Astrocyte (in vitro differentiated cells and primary cell): ENCODE results near the gene DTNBP1. TPM values are rescaled to one million over a fixed set of nuclear protein-coding genes. Genes with fewer than 3 reads are reported as not detected.

Source experiments
- DNase-seq: peaks from one replicate; pipeline ENCODE4 v3.0.0-alpha.2; 2010; ENCODE audit warnings: low read depth
- FAIRE-seq: peaks from 2 replicates; lab custom pipeline; 2011; peaks lifted over from hg19 to GRCh38; lab: Jason Lieb, UNC
- H2AFZ ChIP-seq: 2 replicates; pipeline ENCODE4 v1.6.0; 2012; ENCODE audit warnings: low read depth, low read length, inconsistent platforms
- H3K27ac ChIP-seq: 2 replicates; pipeline ENCODE4 v1.5.1; 2011; ENCODE audit warnings: low read depth, low read length, inconsistent platforms
- H3K27me3 ChIP-seq: 2 replicates; pipeline ENCODE4 v1.6.0; 2011; ENCODE audit warnings: low read length, inconsistent platforms; ENCODE audit not compliant: insufficient read depth
- H3K36me3 ChIP-seq: 2 replicates; pipeline ENCODE4 v1.5.1; 2011; ENCODE audit warnings: low read length, inconsistent platforms; ENCODE audit not compliant: insufficient read depth
- H3K4me1 ChIP-seq: 2 replicates; pipeline ENCODE4 v1.5.1; 2011; ENCODE audit warnings: low read length, inconsistent platforms; ENCODE audit not compliant: insufficient read depth
- H3K4me2 ChIP-seq: 2 replicates; pipeline ENCODE4 v1.6.0; 2012; ENCODE audit warnings: low read length, inconsistent platforms
- H3K4me3 ChIP-seq: 2 replicates; pipeline ENCODE4 v1.5.1; 2011; ENCODE audit warnings: low read depth, mild to moderate bottlenecking, low read length, inconsistent platforms; ENCODE audit not compliant: insufficient read depth
- H3K79me2 ChIP-seq: 2 replicates; pipeline ENCODE4 v1.6.0; 2012; ENCODE audit warnings: mild to moderate bottlenecking, low read length, inconsistent platforms; ENCODE audit not compliant: insufficient read depth
- H3K9ac ChIP-seq: 2 replicates; pipeline ENCODE4 v1.6.0; 2012; ENCODE audit warnings: mild to moderate bottlenecking, low read length, inconsistent platforms
- H3K9me3 ChIP-seq: 2 replicates; pipeline ENCODE4 v1.5.1; 2012; ENCODE audit warnings: low read depth, mild to moderate bottlenecking, low read length, inconsistent platforms; ENCODE audit not compliant: insufficient read depth
- H4K20me1 ChIP-seq: 2 replicates; pipeline ENCODE4 v1.6.0; 2012; ENCODE audit warnings: low read length, inconsistent platforms; ENCODE audit not compliant: insufficient read depth
- H3K27ac Mint-ChIP-seq: one replicate; pipeline ENCODE4 v1.8.0; 2021; ENCODE audit warnings: mild to moderate bottlenecking, mixed read lengths; ENCODE audit not compliant: unreplicated experiment
- H3K27me3 Mint-ChIP-seq: one replicate; pipeline ENCODE4 v1.8.0; 2021; ENCODE audit warnings: low read depth, mixed read lengths; ENCODE audit not compliant: unreplicated experiment
- H3K36me3 Mint-ChIP-seq: one replicate; pipeline ENCODE4 v1.8.0; 2021; ENCODE audit warnings: low read depth, mixed read lengths; ENCODE audit not compliant: unreplicated experiment
- H3K4me1 Mint-ChIP-seq: one replicate; pipeline ENCODE4 v1.8.0; 2021; ENCODE audit warnings: low read depth, mixed read lengths; ENCODE audit not compliant: unreplicated experiment
- H3K4me3 Mint-ChIP-seq: one replicate; pipeline ENCODE4 v1.8.0; 2021; ENCODE audit warnings: mild to moderate bottlenecking, moderate library complexity, mixed read lengths; ENCODE audit not compliant: unreplicated experiment
- H3K9me3 Mint-ChIP-seq: one replicate; pipeline ENCODE4 v1.8.0; 2021; ENCODE audit warnings: mild to moderate bottlenecking, mixed read lengths; ENCODE audit not compliant: unreplicated experiment
- CTCF ChIP-seq: IDR thresholded peaks from 2 replicates; pipeline ENCODE4 v1.5.1; 2011; ENCODE audit warnings: low read depth, mild to moderate bottlenecking, inconsistent platforms, low read length, moderate library complexity; ENCODE audit not compliant: insufficient read depth
- EZH2 ChIP-seq: IDR thresholded peaks from 2 replicates; pipeline ENCODE4 v1.6.1; 2012; ENCODE audit warnings: mild to moderate bottlenecking, low read length, inconsistent platforms; ENCODE audit not compliant: insufficient read depth
- total RNA-seq: library from RNA; stranded (reverse); gene quantifications from 2 replicates; pipeline ENCODE4 v1.2.1, GENCODE V29; 2021

DTNBP1 gene
- total RNA-seq, 1 donor from 2014 or later, result 13.0 TPM

- Mint-ChIP-seq H3K4me3 (no peak overlapping the region), H3K9me3 (peaks cover 7% of the 10 kb centered on the region), H3K4me1 (peaks cover 2% of the 10 kb centered on the region), H3K36me3 (peaks cover 55% of the 10 kb centered on the region), H3K27me3 (no peaks in the 10 kb centered on the region), H3K27ac (no peak overlapping the region)
- Histone ChIP-seq H3K4me1 (no peaks in the 10 kb centered on the region), H3K9ac (no peak overlapping the region), H3K27ac (no peak overlapping the region), H3K4me3 (no peak overlapping the region), H2AFZ (no peak overlapping the region), H3K36me3 (peaks cover 12% of the 10 kb centered on the region), H3K4me2 (no peak overlapping the region), H3K79me2 (no peaks in the 10 kb centered on the region), H4K20me1 (no peaks in the 10 kb centered on the region), H3K9me3 (peaks cover 5% of the 10 kb centered on the region), H3K27me3 (no peaks in the 10 kb centered on the region)
- TF ChIP-seq CTCF, result no peak
- TF ChIP-seq EZH2, result no peak
- FAIRE-seq (no peak), DNase-seq (no peak)
Observed at GRCh38 chr6:15526212-15526701, 136.6 kb downstream of the DTNBP1 start.

GRCh38 chr6:15524861-15525401 is 137.9 kb downstream of the DTNBP1 start:
- Mint-ChIP-seq H3K27me3 (no peaks in the 10 kb centered on the region), H3K36me3 (peaks cover 54% of the 10 kb centered on the region), H3K4me1 (peaks cover 2% of the 10 kb centered on the region), H3K4me3 (no peak overlapping the region), H3K9me3 (peaks cover 7% of the 10 kb centered on the region), H3K27ac (no peak overlapping the region)
- H3K4me2 ChIP-seq, result no peak overlapping the region
- no peak overlapping the region for H2AFZ ChIP-seq
- H4K20me1 ChIP-seq, result no peaks in the 10 kb centered on the region
- no peak overlapping the region for H3K27ac ChIP-seq
- H3K27me3 ChIP-seq, result no peaks in the 10 kb centered on the region
- H3K36me3 ChIP-seq, result peaks cover 21% of the 10 kb centered on the region
- H3K9ac ChIP-seq, result no peak overlapping the region
- H3K9me3 ChIP-seq, result peaks cover 5% of the 10 kb centered on the region
- no peaks in the 10 kb centered on the region for H3K4me1 ChIP-seq
- no peaks in the 10 kb centered on the region for H3K79me2 ChIP-seq
- TF ChIP-seq EZH2 (no peak), CTCF (no peak)
- no peak overlapping the region for H3K4me3 ChIP-seq
- FAIRE-seq (no peak), DNase-seq (no peak)
